MM.1S (cell line): ENCODE measurements around the gene KDELR3.

Experiments
- DNase-seq: peaks from one replicate; pipeline ENCODE4 v3.0.0-alpha.2; 2015
- H2AFZ ChIP-seq: fragments of 300-600 bp; sonication (generic); 2 replicates; pipeline ENCODE4 v1.6.0; 2016; ENCODE audit warnings: antibody characterized with exemption, low read length
- H3F3A ChIP-seq: fragments of 300-600 bp; sonication (generic); 2 replicates; pipeline ENCODE4 v1.6.1; 2016; ENCODE audit warnings: mild to moderate bottlenecking, antibody characterized with exemption, low read length, moderate library complexity, mixed read lengths; ENCODE audit not compliant: insufficient read depth
- H3K27ac ChIP-seq: fragments of 300-600 bp; sonication (generic); 2 replicates; pipeline ENCODE4 v1.5.1; 2016; ENCODE audit warnings: mild to moderate bottlenecking, low read length
- H3K27me3 ChIP-seq: fragments of 300-600 bp; sonication (generic); replicated peaks from 2 replicates; pipeline ENCODE4 v1.6.0; 2016; ENCODE audit warnings: low read length; ENCODE audit not compliant: insufficient read depth
- H3K36me3 ChIP-seq: fragments of 300-600 bp; sonication (generic); replicated peaks from 2 replicates; pipeline ENCODE4 v1.6.1; 2016; ENCODE audit warnings: mild to moderate bottlenecking, low read length, mixed read lengths; ENCODE audit not compliant: insufficient read depth
- H3K4me1 ChIP-seq: fragments of 300-600 bp; sonication (generic); 2 replicates; pipeline ENCODE4 v1.6.1; 2016; ENCODE audit warnings: low read length, mixed read lengths
- H3K4me2 ChIP-seq: fragments of 300-600 bp; sonication (generic); 2 replicates; pipeline ENCODE4 v1.6.0; 2016; ENCODE audit warnings: low read depth, low read length
- H3K4me3 ChIP-seq: fragments of 300-600 bp; sonication (generic); 2 replicates; pipeline ENCODE4 v1.5.1; 2016; ENCODE audit warnings: low read length, mixed read lengths
- H3K79me2 ChIP-seq: fragments of 300-600 bp; sonication (generic); 2 replicates; pipeline ENCODE4 v1.6.1; 2016; ENCODE audit warnings: mixed run types, low read length, mixed read lengths
- H3K9ac ChIP-seq: fragments of 300-600 bp; sonication (generic); 2 replicates; pipeline ENCODE4 v1.6.1; 2016; ENCODE audit warnings: low read length, mixed read lengths
- H3K9me2 ChIP-seq: fragments of 300-600 bp; sonication (generic); replicated peaks from 2 replicates; pipeline ENCODE4 v1.6.1; 2016; ENCODE audit warnings: mild to moderate bottlenecking, low read length, mixed read lengths; ENCODE audit not compliant: insufficient read depth
- H3K9me3 ChIP-seq: fragments of 300-600 bp; sonication (generic); replicated peaks from 2 replicates; pipeline ENCODE4 v1.6.1; 2016; ENCODE audit warnings: mild to moderate bottlenecking, low read length, mixed read lengths; ENCODE audit not compliant: insufficient read depth
- H4K20me1 ChIP-seq: fragments of 300-600 bp; sonication (generic); 2 replicates; pipeline ENCODE4 v1.6.1; 2016; ENCODE audit warnings: mild to moderate bottlenecking, low read length, moderate library complexity, mixed read lengths; ENCODE audit not compliant: insufficient read depth
- CTCF ChIP-seq: fragments of 300-600 bp; sonication (generic); IDR thresholded peaks from 2 replicates; pipeline ENCODE4 v1.5.1; 2016; ENCODE audit warnings: antibody characterized with exemption, low read length, mixed read lengths
- EZH2 ChIP-seq: fragments of 300-600 bp; sonication (generic); optimal IDR thresholded peaks from 2 replicates; pipeline ENCODE3; 2017; ENCODE audit warnings: low read depth, mild to moderate bottlenecking, antibody characterized with exemption, low read length, mixed read lengths
- EZH2phosphoT487 ChIP-seq: fragments of 300-600 bp; sonication (generic); IDR thresholded peaks from 2 replicates; pipeline ENCODE4 v1.6.1; 2018; ENCODE audit warnings: antibody characterized with exemption, low read length

KDELR3 gene

GRCh38 chr22:38474003-38474607, 6.2 kb downstream of the KDELR3 start:
- Histone ChIP-seq H3K79me2 (no peaks in the 10 kb centered on the region), H3K4me3 (no peak overlapping the region), H3K4me2 (no peak overlapping the region), H3K36me3 (no peaks in the 10 kb centered on the region), H3K4me1 (no peaks in the 10 kb centered on the region), H3K27ac (no peak overlapping the region), H3K27me3 (no peaks in the 10 kb centered on the region), H3K9me2 (no peaks in the 10 kb centered on the region), H3F3A (0 out of 2 replicates have a peak, but pooled peaks cover 3% of the 10 kb centered on the region), H3K9ac (no peak overlapping the region), H3K9me3 (no peaks in the 10 kb centered on the region), H4K20me1 (no peaks in the 10 kb centered on the region), H2AFZ (no peak overlapping the region)
- TF ChIP-seq EZH2 (no peak), EZH2phosphoT487 (no peak), CTCF (no peak)
- no peak for DNase-seq

- H3K27ac ChIP-seq = no peak overlapping the region
- H3K27me3 ChIP-seq = no peaks in the 10 kb centered on the region
- peaks cover 23% of the 10 kb centered on the region for H3F3A ChIP-seq
- no peak overlapping the region for H3K4me3 ChIP-seq
- H3K36me3 ChIP-seq = no peaks in the 10 kb centered on the region
- no peak for DNase-seq
- H3K79me2 ChIP-seq = no peaks in the 10 kb centered on the region
- TF ChIP-seq EZH2phosphoT487 = no peak
- TF ChIP-seq EZH2 = no peak
- no peak for TF ChIP-seq CTCF
- H3K4me1 ChIP-seq = no peaks in the 10 kb centered on the region
- H2AFZ ChIP-seq = no peak overlapping the region
- H4K20me1 ChIP-seq = no peaks in the 10 kb centered on the region
- H3K9ac ChIP-seq = no peak overlapping the region
- no peaks in the 10 kb centered on the region for H3K9me2 ChIP-seq
- H3K4me2 ChIP-seq = no peak overlapping the region
- no peaks in the 10 kb centered on the region for H3K9me3 ChIP-seq
These were observed 9.7 kb downstream of the KDELR3 start for GRCh38 chr22:38477585-38477984.

- Histone ChIP-seq H3K9me3 (no peaks in the 10 kb centered on the region), H4K20me1 (no peaks in the 10 kb centered on the region), H2AFZ (no peak overlapping the region), H3K79me2 (no peaks in the 10 kb centered on the region), H3K4me3 (no peak overlapping the region), H3K4me1 (peaks cover 9% of the 10 kb centered on the region; the same call in 1 of the 2 replicates), H3K4me2 (no peak overlapping the region), H3F3A (peaks cover 38% of the 10 kb centered on the region), H3K9me2 (no peaks in the 10 kb centered on the region), H3K36me3 (peaks cover 8% of the 10 kb centered on the region; the same call in 1 of the 2 replicates), H3K27ac (no peak overlapping the region), H3K27me3 (no peaks in the 10 kb centered on the region), H3K9ac (no peak overlapping the region)
- TF ChIP-seq EZH2phosphoT487 = no peak
- no peak for TF ChIP-seq EZH2
- no peak for TF ChIP-seq CTCF
- no peak for DNase-seq
These were observed 11.4 kb downstream of the KDELR3 start for GRCh38 chr22:38479096-38479837.
